Gastroesophageal sphincter (tissue), 3 donors: ENCODE results near the gene GNG12.

ENCODE experiments used
- POLR2A ChIP-seq, 2 donors: fragments of 450-650 bp; IDR thresholded peaks; one replicate each; pipeline ENCODE4 v1.6.1; 2017; ENCODE audit warnings: antibody characterized with exemption in 2 of 2, mild to moderate bottlenecking in 2 of 2, moderate library complexity in 1 of 2
- POLR2AphosphoS5 ChIP-seq: sonication (generic); formaldehyde crosslinking; IDR thresholded peaks from one replicate; pipeline ENCODE4 v1.6.1; 2017; ENCODE audit warnings: antibody characterized with exemption
- TF ChIP-seq, protein P1 (sequence below), 4 experiments: fragments of 200-600 bp in 2 of 4; fragments of 450-650 bp in 2 of 4; sonication (generic) in 1 of 4; IDR thresholded peaks; one replicate each; pipeline ENCODE4 v1.5.1; 2017 to 2019; ENCODE audit warnings: antibody characterized with exemption in 4 of 4, mild to moderate bottlenecking in 2 of 4, moderate library complexity in 2 of 4

DNA sequence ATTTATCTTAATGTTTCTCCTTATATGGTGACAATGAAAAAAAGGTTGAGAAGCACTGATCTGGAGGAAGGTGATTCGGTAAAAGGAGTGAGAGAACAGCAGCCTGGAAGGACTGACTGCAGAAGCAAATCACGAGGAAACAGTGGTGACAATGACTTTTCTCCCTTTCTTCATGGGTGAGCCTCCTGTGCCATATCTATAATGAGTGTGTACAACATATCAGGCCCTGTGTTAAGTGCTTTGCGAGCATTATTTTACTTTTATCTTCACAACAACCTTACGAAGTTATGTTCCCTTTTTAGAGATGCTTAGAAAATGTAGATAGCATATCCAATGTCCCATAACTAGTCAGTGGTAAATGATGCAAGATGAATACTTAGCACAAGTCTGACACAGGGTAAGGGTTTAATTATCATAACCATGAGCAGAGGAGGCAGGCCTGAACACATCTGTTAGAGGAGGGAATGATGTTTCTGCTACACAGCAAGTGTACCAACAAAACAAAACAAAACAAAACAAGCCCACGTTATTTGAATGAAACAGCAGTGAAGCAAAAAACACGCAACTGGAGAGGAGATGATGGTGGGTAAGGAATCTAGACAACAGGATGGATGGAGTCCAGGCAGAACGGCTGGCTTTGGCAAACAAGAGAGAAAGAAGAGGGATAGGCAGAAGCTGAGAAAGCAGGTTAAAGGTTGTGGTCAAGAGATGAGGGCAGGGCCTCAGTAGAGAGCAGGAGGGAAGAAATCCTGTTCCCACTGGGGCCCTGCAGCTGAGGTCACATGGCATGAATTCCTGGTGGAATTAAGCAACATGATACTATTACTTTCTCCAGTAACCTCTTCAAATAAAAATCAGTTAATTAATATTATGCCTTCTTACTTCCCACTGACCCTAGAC is 29.6 kb downstream of the GNG12 start:
- TF ChIP-seq, protein P1, sequence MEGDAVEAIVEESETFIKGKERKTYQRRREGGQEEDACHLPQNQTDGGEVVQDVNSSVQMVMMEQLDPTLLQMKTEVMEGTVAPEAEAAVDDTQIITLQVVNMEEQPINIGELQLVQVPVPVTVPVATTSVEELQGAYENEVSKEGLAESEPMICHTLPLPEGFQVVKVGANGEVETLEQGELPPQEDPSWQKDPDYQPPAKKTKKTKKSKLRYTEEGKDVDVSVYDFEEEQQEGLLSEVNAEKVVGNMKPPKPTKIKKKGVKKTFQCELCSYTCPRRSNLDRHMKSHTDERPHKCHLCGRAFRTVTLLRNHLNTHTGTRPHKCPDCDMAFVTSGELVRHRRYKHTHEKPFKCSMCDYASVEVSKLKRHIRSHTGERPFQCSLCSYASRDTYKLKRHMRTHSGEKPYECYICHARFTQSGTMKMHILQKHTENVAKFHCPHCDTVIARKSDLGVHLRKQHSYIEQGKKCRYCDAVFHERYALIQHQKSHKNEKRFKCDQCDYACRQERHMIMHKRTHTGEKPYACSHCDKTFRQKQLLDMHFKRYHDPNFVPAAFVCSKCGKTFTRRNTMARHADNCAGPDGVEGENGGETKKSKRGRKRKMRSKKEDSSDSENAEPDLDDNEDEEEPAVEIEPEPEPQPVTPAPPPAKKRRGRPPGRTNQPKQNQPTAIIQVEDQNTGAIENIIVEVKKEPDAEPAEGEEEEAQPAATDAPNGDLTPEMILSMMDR (IDR thresholded peaks at IDR 0.05) = no peak
- TF ChIP-seq POLR2A (IDR thresholded peaks at IDR 0.05) (no peak), POLR2AphosphoS5 (no peak)
